B cell (primary cell): ENCODE data around the gene F2RL3. TPM values are rescaled to one million over a fixed set of nuclear protein-coding genes. Genes with fewer than 3 reads are reported as not detected.

Experiments used
- ATAC-seq: fragments of 200-7000 bp; cut with Tn5 transposase; one replicate; pipeline ENCODE4 v1.10.0; 2021; ENCODE audit warnings: low read depth, mild to moderate bottlenecking, moderate number of reproducible peaks, moderate library complexity
- CTCF ChIA-PET: fragments of 350-600 bp; sonication (Branson Sonifier 250); formaldehyde crosslinking; loops from one replicate; lab custom pipeline; 2021; ENCODE audit warnings: antibody characterized with exemption, inconsistent platforms; lab: Charles Lee
- POLR2A ChIA-PET: fragments of 350-600 bp; sonication (Branson Sonifier 250); formaldehyde crosslinking; loops from one replicate; lab custom pipeline; 2021; ENCODE audit warnings: antibody characterized with exemption; lab: Charles Lee
- DNase-seq: peaks from one replicate; pipeline ENCODE4 v3.0.0; 2013
- H2AFZ ChIP-seq: 2 replicates; pipeline ENCODE4 v1.6.1; 2012; ENCODE audit warnings: mild to moderate bottlenecking, low read depth, low read length; ENCODE audit not compliant: insufficient read depth, poor library complexity, severe bottlenecking
- H3K27ac ChIP-seq, 2 donors: 1 replicate in 1 of 2; 2 replicates in 1 of 2; pipeline ENCODE4 v1.5.1; 2012 to 2013; ENCODE audit warnings: low read length in 2 of 2, mild to moderate bottlenecking in 2 of 2, moderate library complexity in 1 of 2
- H3K27me3 ChIP-seq, 4 experiments: fragments of 200-600 bp in 1 of 4; sonication (generic) in 1 of 4; replicated peaks in 1 of 4; 1 replicate in 2 of 4; 2 replicates in 2 of 4; pipeline versions ENCODE4 v1.6.1 to v1.7.0; 2013 to 2016; ENCODE audit warnings: low read length in 3 of 4, mild to moderate bottlenecking in 2 of 4, mixed read lengths in 1 of 4, moderate library complexity in 1 of 4; ENCODE audit not compliant: insufficient read depth in 4 of 4, control insufficient read depth in 3 of 4; ENCODE audit errors: control extremely low read depth in 1 of 4
- H3K36me3 ChIP-seq, 2 experiments: replicated peaks in 1 of 2; 1 replicate in 1 of 2; 2 replicates in 1 of 2; pipeline versions ENCODE4 v1.6.1 to v1.7.1; 2013; ENCODE audit warnings: low read length in 1 of 2; ENCODE audit not compliant: insufficient read depth in 2 of 2, control insufficient read depth in 1 of 2; ENCODE audit errors: control extremely low read depth in 1 of 2, extremely low read depth in 1 of 2
- H3K4me1 ChIP-seq, 2 donors: fragments of 200-600 bp in 1 of 2; sonication (generic) in 1 of 2; 1 replicate in 1 of 2; 2 replicates in 1 of 2; pipeline versions ENCODE4 v1.5.1 to v1.6.1; 2013 to 2017; ENCODE audit warnings: low read length in 2 of 2; ENCODE audit not compliant: control insufficient read depth in 2 of 2, insufficient read depth in 2 of 2
- H3K4me2 ChIP-seq: replicated peaks from 2 replicates; pipeline ENCODE3; 2012; ENCODE audit warnings: mild to moderate bottlenecking, low read depth, low read length; ENCODE audit not compliant: poor library complexity, severe bottlenecking
- H3K4me3 ChIP-seq, 5 experiments: fragments of 200-600 bp in 1 of 5; sonication (generic) in 1 of 5; 1 replicate in 3 of 5; 2 replicates in 2 of 5; pipeline versions ENCODE4 v1.5.1 to v1.7.0; 2011 to 2016; ENCODE audit warnings: low read length in 4 of 5, mild to moderate bottlenecking in 4 of 5, low read depth in 2 of 5, control low read depth in 1 of 5, moderate library complexity in 1 of 5; ENCODE audit not compliant: insufficient read depth in 1 of 5; ENCODE audit errors: control extremely low read depth in 1 of 5, extremely low read depth in 1 of 5
- H3K79me2 ChIP-seq: fragments of 200-600 bp; sonication (generic); one replicate; pipeline ENCODE4 v1.6.0; 2016; ENCODE audit warnings: low read length; ENCODE audit not compliant: control insufficient read depth, insufficient read depth
- H3K9ac ChIP-seq: fragments of 200-600 bp; sonication (generic); 2 replicates; pipeline ENCODE4 v1.6.1; 2017; ENCODE audit warnings: mild to moderate bottlenecking, low read length, moderate library complexity
- H3K9me3 ChIP-seq, 3 donors: one replicate each; pipeline versions ENCODE4 v1.6.1 to v1.7.1; 2013; ENCODE audit warnings: low read length in 2 of 3; ENCODE audit not compliant: control insufficient read depth in 2 of 3, insufficient read depth in 1 of 3; ENCODE audit errors: control extremely low read depth in 1 of 3
- H4K20me1 ChIP-seq: 2 replicates; pipeline ENCODE4 v1.6.0; 2012; ENCODE audit warnings: mild to moderate bottlenecking, low read length; ENCODE audit not compliant: insufficient read depth, control insufficient read depth, poor library complexity, severe bottlenecking
- H3K27ac Mint-ChIP-seq: one replicate; pipeline ENCODE4 v1.8.0; 2021; ENCODE audit warnings: mixed read lengths
- H3K27me3 Mint-ChIP-seq: one replicate; pipeline ENCODE4 v1.8.0; 2021; ENCODE audit warnings: mixed read lengths
- H3K4me1 Mint-ChIP-seq: one replicate; pipeline ENCODE4 v1.8.0; 2021; ENCODE audit warnings: mixed read lengths
- H3K4me3 Mint-ChIP-seq: one replicate; pipeline ENCODE4 v1.8.0; 2021; ENCODE audit warnings: mixed read lengths
- H3K9me3 Mint-ChIP-seq: one replicate; pipeline ENCODE4 v1.8.0; 2022; ENCODE audit warnings: mixed read lengths; ENCODE audit not compliant: insufficient read depth
- EZH2 ChIP-seq: IDR thresholded peaks from 2 replicates; pipeline ENCODE4 v1.6.1; 2012; ENCODE audit warnings: borderline replicate concordance, low read depth, mild to moderate bottlenecking, moderate library complexity, low read length; ENCODE audit not compliant: insufficient read depth, poor library complexity, severe bottlenecking
- WGBS: methylation state at CpG from one replicate; pipeline ENCODE4 v1.1.5; 2013; ENCODE audit warnings: missing lambda C conversion rate; ENCODE audit not compliant: insufficient coverage; 5-methylcytosine and 5-hydroxymethylcytosine counted together
- intact Hi-C: fragments of 100-400 bp; cut with micrococcal nuclease; formaldehyde crosslinking; loops from one replicate; pipeline ENCODE4 v1.10.0; 2022
- polyA plus RNA-seq: library from polyadenylated mRNA; depleted of rRNA; stranded (reverse); fragments of >200 nt; gene quantifications from 2 replicates; pipeline ENCODE4 v1.2.3, GENCODE V29; 2012
- total RNA-seq, 2 donors: library from RNA; stranded (reverse); fragments of 120-200 nt in 1 of 2; gene quantifications; 1 replicate in 1 of 2; 2 replicates in 1 of 2; pipeline versions ENCODE4 v1.2.3 to v1.2.4, GENCODE V29; 2013 to 2022
- TF ChIP-seq, protein P1 (sequence below): fragments of 200-600 bp; IDR thresholded peaks from one replicate; pipeline ENCODE4 v1.8.0; 2022; ENCODE audit warnings: antibody characterized with exemption, mild to moderate bottlenecking

F2RL3 gene
- total and polyA plus RNA-seq, 2 donors (not counting 1 experiment from before 2014, with no cell fraction given): 0.01 to 1.1 TPM

DNA sequence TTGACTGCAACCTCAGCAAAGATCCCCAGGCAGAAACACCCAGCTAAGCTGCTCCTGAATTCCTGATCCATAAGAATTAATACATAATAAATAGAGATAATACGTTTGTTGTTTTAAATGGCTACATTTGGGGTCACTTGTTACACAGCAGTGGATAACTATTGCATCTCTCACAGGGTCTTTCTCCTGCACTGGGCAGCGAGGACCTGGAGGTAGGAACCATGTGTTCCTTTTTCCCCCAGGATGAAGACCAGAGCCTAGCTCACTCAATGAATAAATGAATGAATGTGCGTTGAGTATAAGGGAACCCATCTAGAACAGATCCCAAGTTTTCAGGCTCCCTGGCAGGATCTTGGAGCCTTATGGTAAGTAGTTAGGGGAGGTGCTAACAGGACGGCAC is 30.7 kb downstream of the F2RL3 start:
- no peaks in the 10 kb centered on the region for H4K20me1 ChIP-seq
- POLR2A ChIA-PET: no interaction called here
- ATAC-seq (no peak), DNase-seq (no peak)
- no peak overlapping the region for H3K4me2 ChIP-seq
- peaks cover 8% of the 10 kb centered on the region for H3K9me3 Mint-ChIP-seq
- peaks cover 19% of the 10 kb centered on the region for H3K27me3 Mint-ChIP-seq
- no peaks in the 10 kb centered on the region for H3K4me1 Mint-ChIP-seq
- CTCF ChIA-PET: no interaction called here
- 100% methylated on average over 1 of the region's 4 CpGs for WGBS
- TF ChIP-seq, protein P1, sequence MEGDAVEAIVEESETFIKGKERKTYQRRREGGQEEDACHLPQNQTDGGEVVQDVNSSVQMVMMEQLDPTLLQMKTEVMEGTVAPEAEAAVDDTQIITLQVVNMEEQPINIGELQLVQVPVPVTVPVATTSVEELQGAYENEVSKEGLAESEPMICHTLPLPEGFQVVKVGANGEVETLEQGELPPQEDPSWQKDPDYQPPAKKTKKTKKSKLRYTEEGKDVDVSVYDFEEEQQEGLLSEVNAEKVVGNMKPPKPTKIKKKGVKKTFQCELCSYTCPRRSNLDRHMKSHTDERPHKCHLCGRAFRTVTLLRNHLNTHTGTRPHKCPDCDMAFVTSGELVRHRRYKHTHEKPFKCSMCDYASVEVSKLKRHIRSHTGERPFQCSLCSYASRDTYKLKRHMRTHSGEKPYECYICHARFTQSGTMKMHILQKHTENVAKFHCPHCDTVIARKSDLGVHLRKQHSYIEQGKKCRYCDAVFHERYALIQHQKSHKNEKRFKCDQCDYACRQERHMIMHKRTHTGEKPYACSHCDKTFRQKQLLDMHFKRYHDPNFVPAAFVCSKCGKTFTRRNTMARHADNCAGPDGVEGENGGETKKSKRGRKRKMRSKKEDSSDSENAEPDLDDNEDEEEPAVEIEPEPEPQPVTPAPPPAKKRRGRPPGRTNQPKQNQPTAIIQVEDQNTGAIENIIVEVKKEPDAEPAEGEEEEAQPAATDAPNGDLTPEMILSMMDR: no peak
- no peak for TF ChIP-seq EZH2
- H3K4me3 ChIP-seq: no peak overlapping the region
- H3K79me2 ChIP-seq: no peaks in the 10 kb centered on the region
- no peak overlapping the region for H3K4me3 Mint-ChIP-seq
- no peak overlapping the region for H3K9ac ChIP-seq
- H3K27ac ChIP-seq: no peak overlapping the region
- H3K9me3 ChIP-seq: peaks cover 0 to 41% (median 7%) of the 10 kb centered on the region in 3 donors
- H2AFZ ChIP-seq: no peak overlapping the region
- intact Hi-C loops: no loop called here
- H3K27ac Mint-ChIP-seq: no peak overlapping the region
- no peaks in the 10 kb centered on the region for H3K4me1 ChIP-seq
- peaks cover 0 to 9% (median 0%) of the 10 kb centered on the region in 4 experiments for H3K27me3 ChIP-seq
- no peaks in the 10 kb centered on the region for H3K36me3 ChIP-seq

GRCh38 chr19:16920816-16921529 is 32.2 kb downstream of the F2RL3 start:
- Histone ChIP-seq H3K9me3 (peaks cover 0 to 42% (median 4%) of the 10 kb centered on the region in 3 donors), H3K4me1 (no peaks in the 10 kb centered on the region), H3K27ac (no peak overlapping the region), H3K4me3 (no peak overlapping the region), H3K27me3 (peaks cover 0 to 7% (median 0%) of the 10 kb centered on the region in 4 experiments), H3K79me2 (no peaks in the 10 kb centered on the region), H3K4me2 (no peak overlapping the region), H2AFZ (no peak overlapping the region), H3K9ac (no peak overlapping the region), H4K20me1 (no peaks in the 10 kb centered on the region), H3K36me3 (no peaks in the 10 kb centered on the region)
- Mint-ChIP-seq H3K4me3 (no peak overlapping the region), H3K27ac (no peak overlapping the region), H3K9me3 (peaks cover 8% of the 10 kb centered on the region), H3K4me1 (no peaks in the 10 kb centered on the region), H3K27me3 (peaks cover 17% of the 10 kb centered on the region)
- ATAC-seq (no peak), DNase-seq (no peak)
- POLR2A ChIA-PET: no interaction called here
- WGBS: 75% methylated on average over 11 of the region's 12 CpGs
- TF ChIP-seq, protein P1: no peak
- TF ChIP-seq EZH2: no peak
- intact Hi-C loops: no loop called here
- CTCF ChIA-PET: no interaction called here
